ENCODE measurements around the gene NTM. TPM values are rescaled to one million over a fixed set of nuclear protein-coding genes. Genes with fewer than 3 reads are reported as not detected.

The NTM gene
- total RNA-seq, 1 experiment from 2014 or later: 0.73 TPM

GRCh38 chr11:131840545-131840944 lies 470.1 kb downstream of the NTM start:
- Mint-ChIP-seq H3K4me1 (ENCODE audit: low read depth, unreplicated experiment) (no peaks in the 10 kb centered on the region), H3K9me3 (ENCODE audit: unreplicated experiment) (no peaks in the 10 kb centered on the region), H3K27ac (ENCODE audit: unreplicated experiment) (no peak overlapping the region), H3K27me3 (ENCODE audit: insufficient read depth, unreplicated experiment) (peaks cover 22% of the 10 kb centered on the region), H3K36me3 (ENCODE audit: insufficient read depth, unreplicated experiment) (no peaks in the 10 kb centered on the region), H3K4me3 (ENCODE audit: unreplicated experiment) (no peak overlapping the region)
- DNase-seq: no peak
- Histone ChIP-seq H3K27me3 (replicated peaks; ENCODE audit: control insufficient read depth, insufficient read depth, low read length) (no peaks in the 10 kb centered on the region), H3K9me3 (no peaks in the 10 kb centered on the region), H3K4me3 (ENCODE audit: low read depth, low read length) (no peak overlapping the region), H3K36me3 (ENCODE audit: control insufficient read depth, insufficient read depth, low read length) (no peaks in the 10 kb centered on the region), H3K4me1 (no peaks in the 10 kb centered on the region)
- CTCF ChIA-PET: no interaction called here
- TF ChIP-seq, protein P1, sequence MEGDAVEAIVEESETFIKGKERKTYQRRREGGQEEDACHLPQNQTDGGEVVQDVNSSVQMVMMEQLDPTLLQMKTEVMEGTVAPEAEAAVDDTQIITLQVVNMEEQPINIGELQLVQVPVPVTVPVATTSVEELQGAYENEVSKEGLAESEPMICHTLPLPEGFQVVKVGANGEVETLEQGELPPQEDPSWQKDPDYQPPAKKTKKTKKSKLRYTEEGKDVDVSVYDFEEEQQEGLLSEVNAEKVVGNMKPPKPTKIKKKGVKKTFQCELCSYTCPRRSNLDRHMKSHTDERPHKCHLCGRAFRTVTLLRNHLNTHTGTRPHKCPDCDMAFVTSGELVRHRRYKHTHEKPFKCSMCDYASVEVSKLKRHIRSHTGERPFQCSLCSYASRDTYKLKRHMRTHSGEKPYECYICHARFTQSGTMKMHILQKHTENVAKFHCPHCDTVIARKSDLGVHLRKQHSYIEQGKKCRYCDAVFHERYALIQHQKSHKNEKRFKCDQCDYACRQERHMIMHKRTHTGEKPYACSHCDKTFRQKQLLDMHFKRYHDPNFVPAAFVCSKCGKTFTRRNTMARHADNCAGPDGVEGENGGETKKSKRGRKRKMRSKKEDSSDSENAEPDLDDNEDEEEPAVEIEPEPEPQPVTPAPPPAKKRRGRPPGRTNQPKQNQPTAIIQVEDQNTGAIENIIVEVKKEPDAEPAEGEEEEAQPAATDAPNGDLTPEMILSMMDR (IDR thresholded peaks at IDR 0.05; ENCODE audit: insufficient read depth in 1 of 2, low read depth in 1 of 2, low read length in 1 of 2, severe bottlenecking in 1 of 2, unreplicated experiment in 1 of 2): no peak
- intact Hi-C loops (cut with micrococcal nuclease; ENCODE audit: unreplicated experiment): no loop called here
- no TSS peak for BruUV-seq (replicated peaks)
- POLR2A ChIA-PET: no interaction called here

DNA sequence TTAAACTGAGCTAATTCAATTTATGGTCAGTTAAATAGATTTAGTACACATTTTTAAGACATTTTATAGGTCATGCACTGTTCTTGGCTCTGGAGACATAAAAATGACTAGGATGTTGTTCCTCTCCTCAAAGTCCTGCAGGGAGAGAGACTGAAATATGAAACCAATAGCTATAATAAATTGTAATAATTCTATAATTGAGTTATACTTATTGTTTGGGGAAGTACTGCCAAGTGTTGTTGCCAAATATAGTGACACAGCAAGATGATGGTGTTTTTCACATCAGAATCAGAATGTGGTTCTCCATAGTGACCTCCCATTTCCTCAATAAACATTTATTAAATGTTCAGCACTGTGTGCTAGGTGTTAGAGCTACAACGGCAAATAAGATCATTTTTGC lies 470.6 kb downstream of the NTM start:
- intact Hi-C loops (cut with micrococcal nuclease; ENCODE audit: unreplicated experiment): no loop called here
- no peak for DNase-seq
- Mint-ChIP-seq H3K36me3 (ENCODE audit: insufficient read depth, unreplicated experiment) (no peaks in the 10 kb centered on the region), H3K4me3 (ENCODE audit: unreplicated experiment) (no peak overlapping the region), H3K4me1 (ENCODE audit: low read depth, unreplicated experiment) (no peaks in the 10 kb centered on the region), H3K27me3 (ENCODE audit: insufficient read depth, unreplicated experiment) (peaks cover 22% of the 10 kb centered on the region), H3K9me3 (ENCODE audit: unreplicated experiment) (no peaks in the 10 kb centered on the region), H3K27ac (ENCODE audit: unreplicated experiment) (no peak overlapping the region)
- Histone ChIP-seq H3K9me3 (no peaks in the 10 kb centered on the region), H3K27me3 (replicated peaks; ENCODE audit: control insufficient read depth, insufficient read depth, low read length) (no peaks in the 10 kb centered on the region), H3K4me3 (ENCODE audit: low read depth, low read length) (no peak overlapping the region), H3K4me1 (no peaks in the 10 kb centered on the region), H3K36me3 (ENCODE audit: control insufficient read depth, insufficient read depth, low read length) (no peaks in the 10 kb centered on the region)
- ChIA-PET CTCF (no interaction called here), POLR2A (no interaction called here)
- TF ChIP-seq, protein P1 (IDR thresholded peaks at IDR 0.05; ENCODE audit: insufficient read depth in 1 of 2, low read depth in 1 of 2, low read length in 1 of 2, severe bottlenecking in 1 of 2, unreplicated experiment in 1 of 2): no peak
- no TSS peak for BruUV-seq (replicated peaks)

- Histone ChIP-seq H3K27me3 (replicated peaks; ENCODE audit: control insufficient read depth, insufficient read depth, low read length) (no peaks in the 10 kb centered on the region), H3K36me3 (ENCODE audit: control insufficient read depth, insufficient read depth, low read length) (no peaks in the 10 kb centered on the region), H3K4me3 (ENCODE audit: low read depth, low read length) (no peak overlapping the region), H3K9me3 (0 out of 2 replicates have a peak, but pooled peaks cover 3% of the 10 kb centered on the region), H3K4me1 (no peaks in the 10 kb centered on the region)
- POLR2A ChIA-PET: no interaction called here
- Mint-ChIP-seq H3K27ac (ENCODE audit: unreplicated experiment) (no peak overlapping the region), H3K4me3 (ENCODE audit: unreplicated experiment) (no peak overlapping the region), H3K36me3 (ENCODE audit: insufficient read depth, unreplicated experiment) (no peaks in the 10 kb centered on the region), H3K9me3 (ENCODE audit: unreplicated experiment) (no peaks in the 10 kb centered on the region), H3K27me3 (ENCODE audit: insufficient read depth, unreplicated experiment) (peaks cover 22% of the 10 kb centered on the region), H3K4me1 (ENCODE audit: low read depth, unreplicated experiment) (no peaks in the 10 kb centered on the region)
- BruUV-seq (replicated peaks): no TSS peak
- TF ChIP-seq, protein P1 (IDR thresholded peaks at IDR 0.05; ENCODE audit: insufficient read depth in 1 of 2, low read depth in 1 of 2, low read length in 1 of 2, severe bottlenecking in 1 of 2, unreplicated experiment in 1 of 2): no peak
- CTCF ChIA-PET: no interaction called here
- no peak for DNase-seq
- intact Hi-C loops (cut with micrococcal nuclease; ENCODE audit: unreplicated experiment): no loop called here
Observed at GRCh38 chr11:131841925-131842635, 471.7 kb downstream of the NTM start.

Data from Caco-2 (cell line).